SK-N-SH (cell line): ENCODE measurements around the gene PTK6. TPM values are rescaled to one million over a fixed set of nuclear protein-coding genes. Genes with fewer than 3 reads are reported as not detected.

Experiments
- CTCF ChIA-PET: fragments of 300-600, 350-600 bp; formaldehyde crosslinking; extraction: SDS; loops from one replicate; lab custom pipeline; 2021; lab: Yijun Ruan, JAX
- POLR2A ChIA-PET: fragments of 350-600 bp; sonication (Branson Sonifier 250); formaldehyde crosslinking; extraction: SDS; loops from one replicate; lab custom pipeline; 2020; ENCODE audit warnings: antibody characterized with exemption, inconsistent platforms; lab: Yijun Ruan, JAX
- DNase-seq: peaks from one replicate; pipeline ENCODE4 v3.0.0; 2012
- H2AFZ ChIP-seq: fragments of 200-600 bp; sonication (generic); 2 replicates; pipeline ENCODE4 v1.8.1; 2016; ENCODE audit warnings: antibody characterized with exemption, mild to moderate bottlenecking, low read depth
- H3F3A ChIP-seq: fragments of 200-600 bp; sonication (generic); replicated peaks from 2 replicates; pipeline ENCODE3; 2016; ENCODE audit warnings: antibody characterized with exemption, mild to moderate bottlenecking; ENCODE audit not compliant: insufficient read depth
- H3K27ac ChIP-seq, 2 experiments: fragments of 200-500 bp in 1 of 2; fragments of 200-600 bp in 1 of 2; sonication (Bioruptor generic) in 1 of 2; sonication (generic), shearing (Covaris generic) in 1 of 2; 2 replicates each; pipeline versions ENCODE4 v1.5.1 to v1.6.1; 2014 to 2016; ENCODE audit warnings: low read depth in 2 of 2, inconsistent platforms in 1 of 2, low read length in 1 of 2, mild to moderate bottlenecking in 1 of 2, mixed read lengths in 1 of 2
- H3K27me3 ChIP-seq: fragments of 200-600 bp; sonication (generic), shearing (Covaris generic); 2 replicates; pipeline ENCODE4 v1.6.1; 2016; ENCODE audit warnings: mixed run types; ENCODE audit not compliant: insufficient read depth
- H3K36me3 ChIP-seq, 2 experiments: fragments of 200-500 bp in 1 of 2; fragments of 200-600 bp in 1 of 2; sonication (Bioruptor generic) in 1 of 2; sonication (generic) in 1 of 2; replicated peaks in 1 of 2; 2 replicates each; pipeline versions ENCODE3 to v1.5.1; 2014 to 2016; ENCODE audit warnings: low read length in 1 of 2, mild to moderate bottlenecking in 1 of 2; ENCODE audit not compliant: insufficient read depth in 2 of 2, control insufficient read depth in 1 of 2
- H3K4me1 ChIP-seq, 2 experiments: fragments of 200-500 bp in 1 of 2; fragments of 200-600 bp in 1 of 2; sonication (Bioruptor generic) in 1 of 2; sonication (generic), shearing (Covaris generic) in 1 of 2; 2 replicates each; pipeline versions ENCODE4 v1.5.1 to v1.6.1; 2014 to 2016; ENCODE audit warnings: low read depth in 1 of 2, low read length in 1 of 2, mixed run types in 1 of 2; ENCODE audit not compliant: insufficient read depth in 2 of 2, control insufficient read depth in 1 of 2
- H3K4me2 ChIP-seq: fragments of 200-600 bp; sonication (generic), shearing (Covaris generic); 2 replicates; pipeline ENCODE4 v1.6.1; 2017; ENCODE audit warnings: mixed run types
- H3K4me3 ChIP-seq, 2 experiments: fragments of 200-500 bp in 1 of 2; fragments of 200-600 bp in 1 of 2; sonication (Bioruptor generic) in 1 of 2; sonication (generic), shearing (Covaris generic) in 1 of 2; 2 replicates each; pipeline versions ENCODE4 v1.5.1 to v1.8.1; 2014 to 2016; ENCODE audit warnings: low read depth in 2 of 2, inconsistent platforms in 1 of 2, low read length in 1 of 2, mild to moderate bottlenecking in 1 of 2, mixed read lengths in 1 of 2, moderate library complexity in 1 of 2
- H3K79me2 ChIP-seq: fragments of 200-600 bp; sonication (generic); 2 replicates; pipeline ENCODE4 v1.8.1; 2017; ENCODE audit warnings: mild to moderate bottlenecking; ENCODE audit not compliant: insufficient read depth
- H3K9ac ChIP-seq: fragments of 200-600 bp; sonication (generic); 2 replicates; pipeline ENCODE4 v1.6.1; 2017; ENCODE audit warnings: mixed run types
- H3K9me2 ChIP-seq: fragments of 200-600 bp; sonication (generic); 2 replicates; pipeline ENCODE4 v1.6.1; 2017; ENCODE audit warnings: mixed run types
- H3K9me3 ChIP-seq: fragments of 200-600 bp; sonication (generic); 2 replicates; pipeline ENCODE4 v1.6.1; 2017; ENCODE audit warnings: mixed run types, mild to moderate bottlenecking, moderate library complexity
- H4K20me1 ChIP-seq: fragments of 200-600 bp; sonication (generic); 2 replicates; pipeline ENCODE4 v1.6.1; 2017; ENCODE audit warnings: mild to moderate bottlenecking, mixed run types; ENCODE audit not compliant: insufficient read depth
- CHD2 ChIP-seq: fragments of 150-350 bp; IDR thresholded peaks from 2 replicates; pipeline ENCODE4 v1.6.1; 2018; ENCODE audit warnings: low read length; ENCODE audit not compliant: partially characterized antibody
- POLR2AphosphoS5 ChIP-seq: IDR thresholded peaks from 2 replicates; pipeline ENCODE4 v1.6.1; 2012; ENCODE audit warnings: low read depth, low read length
- RFX5 ChIP-seq: IDR thresholded peaks from 2 replicates; pipeline ENCODE4 v1.6.1; 2012; ENCODE audit warnings: mild to moderate bottlenecking, improper control_type of control experiment, low read length
- RXRA ChIP-seq: IDR thresholded peaks from 2 replicates; pipeline ENCODE4 v1.4.0; 2012; ENCODE audit warnings: low read depth, mild to moderate bottlenecking, borderline replicate concordance
- TAF1 ChIP-seq: IDR thresholded peaks from 2 replicates; pipeline ENCODE4 v1.6.1; 2012; ENCODE audit warnings: low read depth, mild to moderate bottlenecking, low read length, moderate library complexity, borderline replicate concordance
- WGBS: methylation state at CpG from one replicate; pipeline ENCODE4 v1.1.6; 2017; ENCODE audit warnings: low lambda C conversion rate; 5-methylcytosine and 5-hydroxymethylcytosine counted together
- polyA plus RNA-seq, 3 experiments: library from polyadenylated mRNA; depleted of rRNA; stranded (reverse); fragments of >200 nt; gene quantifications; 2 replicates each; pipeline ENCODE4 v1.2.3, GENCODE V29; 2012
- TF ChIP-seq, protein P1 (sequence below): IDR thresholded peaks from 2 replicates; pipeline ENCODE4 v1.6.1; 2012; ENCODE audit warnings: mild to moderate bottlenecking, low read depth, low read length, moderate library complexity
- TF ChIP-seq, protein P2 (sequence below): IDR thresholded peaks from 2 replicates; pipeline ENCODE4 v1.4.0; 2012; ENCODE audit warnings: low read depth, borderline replicate concordance
- TF ChIP-seq, protein P3 (sequence below): fragments of 200-600 bp; sonication (generic); IDR thresholded peaks from 2 replicates; pipeline ENCODE4 v1.6.1; 2017; ENCODE audit warnings: antibody characterized with exemption, mild to moderate bottlenecking, moderate library complexity

The PTK6 gene
- polyA plus RNA-seq, 1 of the 3 experiments (the other 2 are of a cell fraction) = 0.07 TPM

DNA sequence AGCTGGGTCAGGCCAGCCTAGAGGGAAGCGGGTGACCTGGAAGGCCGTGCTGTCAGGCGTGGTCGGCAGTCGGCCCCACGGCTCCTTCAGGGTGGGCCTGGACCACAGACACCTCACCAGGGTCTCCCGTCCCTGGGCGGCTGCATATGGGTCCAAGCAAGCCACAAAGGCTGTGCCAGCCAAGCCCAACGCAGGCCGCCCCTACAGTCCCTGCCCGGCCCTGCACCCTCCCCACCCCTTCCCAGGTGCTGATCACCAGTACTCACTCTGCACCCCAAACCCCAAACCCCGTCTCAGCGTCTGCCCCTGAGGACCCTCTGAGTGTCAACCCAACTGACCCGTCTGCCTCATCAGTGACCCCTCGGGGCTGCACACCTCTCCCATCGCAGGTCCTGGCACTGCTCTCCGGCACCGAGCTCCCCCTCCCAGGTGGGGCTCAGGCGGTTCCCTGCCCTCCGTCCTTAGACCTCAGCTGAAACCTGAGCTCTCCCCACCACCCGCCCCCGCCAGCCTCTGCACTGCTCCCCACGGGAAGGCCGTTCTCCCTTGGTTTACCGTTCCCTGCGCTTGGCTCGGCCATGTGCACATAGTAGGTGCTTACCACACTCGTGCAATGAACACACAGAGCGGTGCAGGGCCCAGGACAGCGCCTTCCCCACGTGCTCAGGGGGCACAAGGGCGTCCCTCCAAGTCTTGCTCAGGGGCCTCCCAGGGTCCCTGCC lies 18.1 kb downstream of the PTK6 start:
- Histone ChIP-seq H3K9ac (peak overlapping the region; percentile 97; the same call in 1 of the 2 replicates), H2AFZ (peak overlapping the region; percentile 76; the same call in 1 of the 2 replicates), H3K4me2 (peak overlapping the region; percentile 99), H3K27ac (no peak overlapping the region; a peak in 2 of 4 replicates), H3K4me3 (peak overlapping the region; percentile 84 to 85), H3K4me1 (peaks cover 4 to 26% of the 10 kb centered on the region in 2 experiments; a peak in 3 of 4 replicates), H3K36me3 (peaks cover 13 to 19% of the 10 kb centered on the region in 2 experiments), H3K9me3 (no peaks in the 10 kb centered on the region), H3K27me3 (no peaks in the 10 kb centered on the region), H4K20me1 (peaks cover 26% of the 10 kb centered on the region), H3F3A (peaks cover 11% of the 10 kb centered on the region), H3K9me2 (no peaks in the 10 kb centered on the region), H3K79me2 (peaks cover 22% of the 10 kb centered on the region)
- CTCF ChIA-PET = interaction anchor here (0.9 to 8.7 kb wide), 6 partner anchors 16 to 85 kb away, joined by 3 to 82 read pairs (median 9); partner anchors contain the start of gene PTK6
- POLR2A ChIA-PET = interaction anchor here (1.4 to 2.3 kb wide), 2 partner anchors 16 to 55 kb away, joined by 4 to 14 read pairs; no protein-coding TSS in a partner anchor
- 94% methylated on average over 31 of the region's 32 CpGs for WGBS
- DNase-seq = peak; percentile 28
- no peak for TF ChIP-seq RXRA
- TF ChIP-seq, protein P1, sequence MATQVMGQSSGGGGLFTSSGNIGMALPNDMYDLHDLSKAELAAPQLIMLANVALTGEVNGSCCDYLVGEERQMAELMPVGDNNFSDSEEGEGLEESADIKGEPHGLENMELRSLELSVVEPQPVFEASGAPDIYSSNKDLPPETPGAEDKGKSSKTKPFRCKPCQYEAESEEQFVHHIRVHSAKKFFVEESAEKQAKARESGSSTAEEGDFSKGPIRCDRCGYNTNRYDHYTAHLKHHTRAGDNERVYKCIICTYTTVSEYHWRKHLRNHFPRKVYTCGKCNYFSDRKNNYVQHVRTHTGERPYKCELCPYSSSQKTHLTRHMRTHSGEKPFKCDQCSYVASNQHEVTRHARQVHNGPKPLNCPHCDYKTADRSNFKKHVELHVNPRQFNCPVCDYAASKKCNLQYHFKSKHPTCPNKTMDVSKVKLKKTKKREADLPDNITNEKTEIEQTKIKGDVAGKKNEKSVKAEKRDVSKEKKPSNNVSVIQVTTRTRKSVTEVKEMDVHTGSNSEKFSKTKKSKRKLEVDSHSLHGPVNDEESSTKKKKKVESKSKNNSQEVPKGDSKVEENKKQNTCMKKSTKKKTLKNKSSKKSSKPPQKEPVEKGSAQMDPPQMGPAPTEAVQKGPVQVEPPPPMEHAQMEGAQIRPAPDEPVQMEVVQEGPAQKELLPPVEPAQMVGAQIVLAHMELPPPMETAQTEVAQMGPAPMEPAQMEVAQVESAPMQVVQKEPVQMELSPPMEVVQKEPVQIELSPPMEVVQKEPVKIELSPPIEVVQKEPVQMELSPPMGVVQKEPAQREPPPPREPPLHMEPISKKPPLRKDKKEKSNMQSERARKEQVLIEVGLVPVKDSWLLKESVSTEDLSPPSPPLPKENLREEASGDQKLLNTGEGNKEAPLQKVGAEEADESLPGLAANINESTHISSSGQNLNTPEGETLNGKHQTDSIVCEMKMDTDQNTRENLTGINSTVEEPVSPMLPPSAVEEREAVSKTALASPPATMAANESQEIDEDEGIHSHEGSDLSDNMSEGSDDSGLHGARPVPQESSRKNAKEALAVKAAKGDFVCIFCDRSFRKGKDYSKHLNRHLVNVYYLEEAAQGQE = no peak
- no peak for TF ChIP-seq TAF1
- no peak for TF ChIP-seq RFX5
- TF ChIP-seq CHD2 = no peak
- TF ChIP-seq, protein P2, sequence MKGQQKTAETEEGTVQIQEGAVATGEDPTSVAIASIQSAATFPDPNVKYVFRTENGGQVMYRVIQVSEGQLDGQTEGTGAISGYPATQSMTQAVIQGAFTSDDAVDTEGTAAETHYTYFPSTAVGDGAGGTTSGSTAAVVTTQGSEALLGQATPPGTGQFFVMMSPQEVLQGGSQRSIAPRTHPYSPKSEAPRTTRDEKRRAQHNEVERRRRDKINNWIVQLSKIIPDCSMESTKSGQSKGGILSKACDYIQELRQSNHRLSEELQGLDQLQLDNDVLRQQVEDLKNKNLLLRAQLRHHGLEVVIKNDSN = no peak
- TF ChIP-seq POLR2AphosphoS5 = no peak
- TF ChIP-seq, protein P3, sequence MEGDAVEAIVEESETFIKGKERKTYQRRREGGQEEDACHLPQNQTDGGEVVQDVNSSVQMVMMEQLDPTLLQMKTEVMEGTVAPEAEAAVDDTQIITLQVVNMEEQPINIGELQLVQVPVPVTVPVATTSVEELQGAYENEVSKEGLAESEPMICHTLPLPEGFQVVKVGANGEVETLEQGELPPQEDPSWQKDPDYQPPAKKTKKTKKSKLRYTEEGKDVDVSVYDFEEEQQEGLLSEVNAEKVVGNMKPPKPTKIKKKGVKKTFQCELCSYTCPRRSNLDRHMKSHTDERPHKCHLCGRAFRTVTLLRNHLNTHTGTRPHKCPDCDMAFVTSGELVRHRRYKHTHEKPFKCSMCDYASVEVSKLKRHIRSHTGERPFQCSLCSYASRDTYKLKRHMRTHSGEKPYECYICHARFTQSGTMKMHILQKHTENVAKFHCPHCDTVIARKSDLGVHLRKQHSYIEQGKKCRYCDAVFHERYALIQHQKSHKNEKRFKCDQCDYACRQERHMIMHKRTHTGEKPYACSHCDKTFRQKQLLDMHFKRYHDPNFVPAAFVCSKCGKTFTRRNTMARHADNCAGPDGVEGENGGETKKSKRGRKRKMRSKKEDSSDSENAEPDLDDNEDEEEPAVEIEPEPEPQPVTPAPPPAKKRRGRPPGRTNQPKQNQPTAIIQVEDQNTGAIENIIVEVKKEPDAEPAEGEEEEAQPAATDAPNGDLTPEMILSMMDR = no peak
